ENCODE data around the gene ASB14.

The ASB14 gene

DNA sequence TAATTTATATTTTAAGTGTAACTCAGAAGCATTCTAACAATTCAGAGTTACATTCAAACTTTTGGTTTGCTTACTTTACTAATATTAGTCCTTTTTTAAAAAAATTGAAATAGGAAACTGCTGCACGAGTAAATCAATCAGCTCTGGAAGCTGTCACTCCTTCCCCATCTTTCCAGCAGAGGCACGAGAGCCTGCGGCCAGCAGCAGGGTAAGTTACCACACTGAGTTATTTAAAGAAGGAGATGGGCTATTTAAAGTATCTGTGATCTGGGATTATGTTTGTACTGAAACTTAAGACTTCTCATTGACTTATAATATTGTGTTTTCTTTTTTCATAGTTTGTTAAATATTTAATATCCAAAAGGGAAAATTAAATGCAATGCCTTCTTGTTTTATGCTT lies 35.6 kb downstream of the ASB14 start:
- no peak for DNase-seq (ENCODE audit: low read depth)
- TF ChIP-seq, protein P1, sequence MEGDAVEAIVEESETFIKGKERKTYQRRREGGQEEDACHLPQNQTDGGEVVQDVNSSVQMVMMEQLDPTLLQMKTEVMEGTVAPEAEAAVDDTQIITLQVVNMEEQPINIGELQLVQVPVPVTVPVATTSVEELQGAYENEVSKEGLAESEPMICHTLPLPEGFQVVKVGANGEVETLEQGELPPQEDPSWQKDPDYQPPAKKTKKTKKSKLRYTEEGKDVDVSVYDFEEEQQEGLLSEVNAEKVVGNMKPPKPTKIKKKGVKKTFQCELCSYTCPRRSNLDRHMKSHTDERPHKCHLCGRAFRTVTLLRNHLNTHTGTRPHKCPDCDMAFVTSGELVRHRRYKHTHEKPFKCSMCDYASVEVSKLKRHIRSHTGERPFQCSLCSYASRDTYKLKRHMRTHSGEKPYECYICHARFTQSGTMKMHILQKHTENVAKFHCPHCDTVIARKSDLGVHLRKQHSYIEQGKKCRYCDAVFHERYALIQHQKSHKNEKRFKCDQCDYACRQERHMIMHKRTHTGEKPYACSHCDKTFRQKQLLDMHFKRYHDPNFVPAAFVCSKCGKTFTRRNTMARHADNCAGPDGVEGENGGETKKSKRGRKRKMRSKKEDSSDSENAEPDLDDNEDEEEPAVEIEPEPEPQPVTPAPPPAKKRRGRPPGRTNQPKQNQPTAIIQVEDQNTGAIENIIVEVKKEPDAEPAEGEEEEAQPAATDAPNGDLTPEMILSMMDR (IDR thresholded peaks at IDR 0.05; ENCODE audit: control insufficient read depth, extremely low read depth, insufficient read depth) = no peak
- H3K4me3 ChIP-seq (ENCODE audit: low read depth, low read length) = no peak overlapping the region

DNA sequence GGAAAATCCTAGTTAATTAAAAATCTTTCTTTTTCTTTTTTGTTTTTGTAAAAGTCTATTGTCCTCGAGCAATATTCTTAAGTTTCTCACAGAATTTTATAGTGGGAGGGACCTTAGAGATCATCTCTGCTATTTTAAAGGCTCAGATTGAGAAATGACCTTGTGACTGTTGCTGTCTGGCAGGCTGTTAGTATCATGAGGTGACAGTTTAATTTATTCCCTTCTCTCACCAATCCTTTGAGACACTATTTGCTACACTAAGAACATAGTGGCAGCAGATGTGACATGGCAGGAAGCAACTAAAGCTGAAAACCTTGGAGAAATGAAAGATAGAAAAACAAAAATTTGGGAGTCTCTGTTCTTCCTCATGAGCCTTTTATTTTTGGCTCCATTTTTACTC lies 40.1 kb downstream of the ASB14 start:
- TF ChIP-seq, protein P1 (IDR thresholded peaks at IDR 0.05; ENCODE audit: control insufficient read depth, extremely low read depth, insufficient read depth) = no peak
- H3K4me3 ChIP-seq (ENCODE audit: low read depth, low read length) = no peak overlapping the region
- DNase-seq (ENCODE audit: low read depth) = no peak

DNA sequence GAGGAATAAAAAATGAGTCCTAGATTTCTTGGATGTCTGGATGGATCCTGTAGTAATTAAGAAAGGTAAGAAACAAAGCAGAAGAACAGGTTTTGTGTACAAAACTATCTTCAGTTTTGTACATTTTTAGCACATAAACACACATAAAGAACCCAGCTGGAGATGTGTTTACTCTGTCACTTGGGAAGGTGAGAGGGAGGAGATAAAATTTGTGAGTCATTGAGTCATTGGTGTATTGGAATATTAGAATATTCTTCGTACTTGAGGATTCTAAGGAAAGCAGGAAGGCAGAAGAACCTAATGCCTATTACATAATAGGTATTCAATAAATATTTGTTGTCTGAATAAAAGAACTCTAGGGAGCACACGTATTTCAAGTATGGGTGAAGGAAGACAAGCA lies 47.5 kb downstream of the ASB14 start:
- no peak overlapping the region for H3K4me3 ChIP-seq (ENCODE audit: low read depth, low read length)
- TF ChIP-seq, protein P1 (IDR thresholded peaks at IDR 0.05; ENCODE audit: control insufficient read depth, extremely low read depth, insufficient read depth) = no peak

DNA sequence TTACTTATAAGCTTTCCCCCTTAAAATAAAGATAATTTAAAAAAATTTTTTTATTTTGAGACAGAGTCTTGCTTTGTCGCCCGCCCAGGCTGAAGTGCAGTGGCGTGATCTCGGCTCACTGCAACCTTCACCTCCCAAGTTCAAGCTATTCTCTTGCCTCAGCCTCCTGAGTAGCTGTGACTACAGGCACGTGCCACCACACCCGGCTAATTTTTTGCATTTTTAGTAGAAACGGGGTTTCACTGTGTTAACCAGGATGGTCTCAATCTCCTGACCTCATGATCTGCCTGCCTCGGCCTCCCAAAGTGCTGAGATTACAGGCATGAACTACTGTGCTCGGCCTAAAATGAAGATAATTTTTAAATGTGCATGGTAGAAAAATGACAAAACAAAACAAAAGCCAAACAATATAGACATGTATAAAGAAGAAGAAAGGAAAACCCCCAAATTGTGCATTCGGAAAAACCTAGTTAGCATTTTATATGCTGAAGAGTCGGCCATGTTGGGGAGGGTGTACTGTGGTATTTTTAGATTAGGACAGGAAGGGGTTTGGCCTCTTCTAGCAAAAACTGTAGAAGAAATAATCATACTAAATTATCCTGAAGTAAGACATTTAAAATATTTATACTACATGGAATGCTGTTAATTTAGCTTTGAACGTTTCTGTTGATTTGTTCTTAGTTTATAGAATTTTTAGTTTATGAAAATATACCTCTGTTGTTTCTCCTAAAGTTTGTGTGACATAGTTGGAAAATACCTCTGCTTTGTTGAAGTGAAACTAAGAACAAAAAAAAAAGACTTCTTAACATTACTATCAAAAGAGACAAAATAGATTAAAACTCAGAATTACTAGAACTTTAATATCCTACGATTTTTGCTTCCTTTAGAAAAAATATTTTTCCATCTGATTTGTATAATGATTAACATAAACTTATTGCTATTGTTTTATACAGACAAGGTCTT lies 57.6 kb downstream of the ASB14 start:
- TF ChIP-seq, protein P1 (IDR thresholded peaks at IDR 0.05; ENCODE audit: control insufficient read depth, extremely low read depth, insufficient read depth) = no peak
- DNase-seq (ENCODE audit: low read depth) = no peak
- no peak overlapping the region for H3K4me3 ChIP-seq (ENCODE audit: low read depth, low read length)

More for the DNA sequence above, 47.5 kb downstream of the ASB14 start:
- DNase-seq (ENCODE audit: low read depth) = no peak

DNA sequence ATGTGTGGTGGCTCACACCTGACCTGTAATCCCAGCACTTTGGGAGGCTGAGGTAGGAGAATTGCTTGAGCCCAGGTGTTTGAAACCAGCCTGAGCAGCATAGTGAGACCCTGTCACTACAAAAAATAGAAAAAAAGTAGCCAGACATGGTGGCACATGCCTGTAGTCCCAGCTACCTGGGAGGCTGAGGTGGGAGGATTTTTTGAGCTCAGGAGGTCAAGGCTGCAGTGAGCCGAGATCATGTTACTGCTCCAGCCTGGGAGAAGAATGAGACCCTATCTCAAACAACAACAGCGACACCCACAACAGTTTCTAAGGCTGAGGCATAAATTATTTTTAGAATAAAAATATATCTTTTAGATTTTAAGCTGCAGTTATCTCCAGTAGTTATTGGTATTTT lies 58.7 kb downstream of the ASB14 start:
- TF ChIP-seq, protein P1 (IDR thresholded peaks at IDR 0.05; ENCODE audit: control insufficient read depth, extremely low read depth, insufficient read depth) = no peak
- DNase-seq (ENCODE audit: low read depth) = no peak
- no peak overlapping the region for H3K4me3 ChIP-seq (ENCODE audit: low read depth, low read length)

DNA sequence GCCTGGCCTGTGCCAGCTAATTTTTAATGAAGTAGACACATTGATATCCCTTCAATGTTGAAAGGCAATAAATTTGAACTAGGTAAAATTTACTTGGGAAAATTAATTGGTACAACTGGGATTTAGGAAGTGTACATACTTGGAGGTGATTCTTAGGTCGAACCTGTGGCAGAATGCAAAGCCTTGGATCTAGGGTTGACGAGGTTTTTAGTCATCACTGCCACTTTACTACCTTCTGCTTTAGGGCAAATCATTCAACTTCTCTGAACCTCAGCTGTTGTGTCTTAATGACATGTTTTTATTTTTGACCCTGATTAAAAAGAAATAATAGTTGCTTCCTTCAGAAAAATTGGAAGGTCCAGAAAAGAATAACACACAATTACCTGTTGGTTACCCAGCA lies 62.5 kb downstream of the ASB14 start:
- no peak for DNase-seq (ENCODE audit: low read depth)
- H3K4me3 ChIP-seq (ENCODE audit: low read depth, low read length) = no peak overlapping the region
- TF ChIP-seq, protein P1 (IDR thresholded peaks at IDR 0.05; ENCODE audit: control insufficient read depth, extremely low read depth, insufficient read depth) = no peak
